RWPE2 (cell line): Measurements from ENCODE around the gene SAP30BP.

Experiments used
- ATAC-seq: fragments of 200-7000 bp; cut with Tn5 transposase; 3 replicates; pipeline ENCODE4 v1.9.1; 2021; ENCODE audit warnings: low read depth
- DNase-seq: peaks from one replicate; pipeline ENCODE4 v3.0.0-alpha.2; 2020; ENCODE audit warnings: low spot score
- H3K27ac ChIP-seq: fragments of 450-650 bp; 2 replicates; pipeline ENCODE4 v1.5.1; 2017; ENCODE audit warnings: mild to moderate bottlenecking; ENCODE audit not compliant: poor library complexity, severe bottlenecking
- H3K27me3 ChIP-seq: fragments of 250-450 bp; sonication (Bioruptor Pico); 2 replicates; pipeline ENCODE4 v1.5.1; 2021; ENCODE audit warnings: mild to moderate bottlenecking, moderate library complexity; ENCODE audit not compliant: insufficient read depth, poor library complexity, severe bottlenecking
- H3K36me3 ChIP-seq: fragments of 250-450 bp; sonication (Bioruptor Pico); 2 replicates; pipeline ENCODE4 v1.5.1; 2020; ENCODE audit warnings: low read depth, mild to moderate bottlenecking, moderate library complexity
- H3K4me1 ChIP-seq: fragments of 250-450 bp; sonication (Bioruptor Pico); 2 replicates; pipeline ENCODE4 v1.5.1; 2021; ENCODE audit warnings: mild to moderate bottlenecking, moderate library complexity; ENCODE audit not compliant: insufficient read depth, poor library complexity, severe bottlenecking
- H3K4me3 ChIP-seq: fragments of 250-450 bp; sonication (Bioruptor Pico); 2 replicates; pipeline ENCODE4 v1.5.1; 2021; ENCODE audit warnings: mild to moderate bottlenecking, moderate library complexity; ENCODE audit not compliant: severe bottlenecking
- H3K9me3 ChIP-seq: fragments of 250-450 bp; sonication (Bioruptor Pico); 2 replicates; pipeline ENCODE4 v1.5.1; 2021; ENCODE audit warnings: mild to moderate bottlenecking, moderate library complexity; ENCODE audit not compliant: severe bottlenecking
- TF ChIP-seq, protein P1 (sequence below): fragments of 450-650 bp; IDR thresholded peaks from one replicate; pipeline ENCODE4 v1.5.1; 2017; ENCODE audit warnings: mild to moderate bottlenecking, moderate library complexity; ENCODE audit not compliant: poor library complexity, severe bottlenecking

The SAP30BP gene

DNA sequence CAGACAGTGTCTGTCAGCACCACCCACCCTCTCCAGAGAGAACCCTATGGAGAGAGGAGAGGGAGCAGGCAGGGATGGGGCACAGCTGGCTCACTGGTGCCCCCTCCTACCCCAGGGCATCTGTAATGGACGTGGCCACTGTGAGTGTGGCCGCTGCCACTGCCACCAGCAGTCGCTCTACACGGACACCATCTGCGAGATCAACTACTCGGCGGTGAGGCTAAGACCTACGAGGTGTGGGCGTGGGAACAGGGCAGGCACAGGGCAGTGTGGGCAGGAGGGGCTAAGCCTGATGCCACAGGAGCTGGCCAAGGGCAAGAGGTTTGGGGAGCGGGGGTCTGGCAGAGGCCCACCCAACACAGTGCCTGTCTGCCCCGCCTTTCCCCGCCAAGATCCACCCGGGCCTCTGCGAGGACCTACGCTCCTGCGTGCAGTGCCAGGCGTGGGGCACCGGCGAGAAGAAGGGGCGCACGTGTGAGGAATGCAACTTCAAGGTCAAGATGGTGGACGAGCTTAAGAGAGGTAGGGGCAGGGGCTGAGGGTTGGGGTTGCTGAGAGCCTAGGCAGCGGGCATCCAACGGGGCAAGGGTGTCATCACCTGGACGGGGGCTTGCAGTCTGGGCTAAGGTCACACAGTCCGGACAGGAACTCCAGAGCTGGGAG is 69.2 kb downstream of the SAP30BP start:
- H3K27me3 ChIP-seq, result no peaks in the 10 kb centered on the region
- no peaks in the 10 kb centered on the region for H3K9me3 ChIP-seq
- H3K36me3 ChIP-seq, result peaks cover 98% of the 10 kb centered on the region
- ATAC-seq (peak; percentile 4; the same call in 1 of the 3 replicates), DNase-seq (no peak)
- TF ChIP-seq, protein P1, sequence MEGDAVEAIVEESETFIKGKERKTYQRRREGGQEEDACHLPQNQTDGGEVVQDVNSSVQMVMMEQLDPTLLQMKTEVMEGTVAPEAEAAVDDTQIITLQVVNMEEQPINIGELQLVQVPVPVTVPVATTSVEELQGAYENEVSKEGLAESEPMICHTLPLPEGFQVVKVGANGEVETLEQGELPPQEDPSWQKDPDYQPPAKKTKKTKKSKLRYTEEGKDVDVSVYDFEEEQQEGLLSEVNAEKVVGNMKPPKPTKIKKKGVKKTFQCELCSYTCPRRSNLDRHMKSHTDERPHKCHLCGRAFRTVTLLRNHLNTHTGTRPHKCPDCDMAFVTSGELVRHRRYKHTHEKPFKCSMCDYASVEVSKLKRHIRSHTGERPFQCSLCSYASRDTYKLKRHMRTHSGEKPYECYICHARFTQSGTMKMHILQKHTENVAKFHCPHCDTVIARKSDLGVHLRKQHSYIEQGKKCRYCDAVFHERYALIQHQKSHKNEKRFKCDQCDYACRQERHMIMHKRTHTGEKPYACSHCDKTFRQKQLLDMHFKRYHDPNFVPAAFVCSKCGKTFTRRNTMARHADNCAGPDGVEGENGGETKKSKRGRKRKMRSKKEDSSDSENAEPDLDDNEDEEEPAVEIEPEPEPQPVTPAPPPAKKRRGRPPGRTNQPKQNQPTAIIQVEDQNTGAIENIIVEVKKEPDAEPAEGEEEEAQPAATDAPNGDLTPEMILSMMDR, result no peak
- H3K27ac ChIP-seq, result peak overlapping the region; percentile 6
- no peaks in the 10 kb centered on the region for H3K4me1 ChIP-seq
- no peak overlapping the region for H3K4me3 ChIP-seq

DNA sequence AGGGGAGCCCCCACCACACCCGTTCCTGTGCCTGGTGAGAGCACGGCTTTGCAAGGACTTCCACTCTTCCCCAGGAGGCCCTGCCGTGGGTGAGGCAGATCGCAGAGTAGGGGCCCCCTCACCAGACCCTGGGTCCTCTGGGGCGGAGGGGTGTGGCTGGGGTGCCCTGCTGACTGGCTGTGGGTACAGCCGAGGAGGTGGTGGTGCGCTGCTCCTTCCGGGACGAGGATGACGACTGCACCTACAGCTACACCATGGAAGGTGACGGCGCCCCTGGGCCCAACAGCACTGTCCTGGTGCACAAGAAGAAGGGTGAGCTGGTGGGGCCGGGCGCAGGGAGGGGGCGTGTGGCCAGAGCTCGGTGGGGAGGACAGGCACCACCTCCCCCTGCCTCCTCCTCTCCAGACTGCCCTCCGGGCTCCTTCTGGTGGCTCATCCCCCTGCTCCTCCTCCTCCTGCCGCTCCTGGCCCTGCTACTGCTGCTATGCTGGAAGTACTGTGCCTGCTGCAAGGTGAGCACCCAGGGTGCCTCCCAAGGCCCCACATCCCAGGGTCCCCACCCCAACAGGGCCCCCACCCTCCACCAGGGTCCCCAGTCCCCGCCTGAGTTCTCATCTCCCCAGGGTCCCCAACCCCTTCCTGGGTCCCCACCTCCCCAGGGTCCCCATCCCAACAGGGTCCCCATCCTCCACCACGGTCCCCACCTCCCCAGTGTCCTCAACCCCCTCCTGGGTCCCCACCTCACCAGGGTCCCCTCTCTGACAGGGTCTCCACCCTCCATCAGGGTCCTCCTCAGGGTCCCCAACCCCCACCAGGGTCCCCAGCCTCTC is 70.2 kb downstream of the SAP30BP start:
- Histone ChIP-seq H3K9me3 (no peaks in the 10 kb centered on the region), H3K27me3 (no peaks in the 10 kb centered on the region), H3K27ac (peak overlapping the region; percentile 6), H3K4me1 (no peaks in the 10 kb centered on the region), H3K4me3 (no peak overlapping the region), H3K36me3 (peaks cover 98% of the 10 kb centered on the region)
- TF ChIP-seq, protein P1, result no peak
- ATAC-seq (peak; percentile 3; the same call in 1 of the 3 replicates), DNase-seq (peak; percentile 71)

DNA sequence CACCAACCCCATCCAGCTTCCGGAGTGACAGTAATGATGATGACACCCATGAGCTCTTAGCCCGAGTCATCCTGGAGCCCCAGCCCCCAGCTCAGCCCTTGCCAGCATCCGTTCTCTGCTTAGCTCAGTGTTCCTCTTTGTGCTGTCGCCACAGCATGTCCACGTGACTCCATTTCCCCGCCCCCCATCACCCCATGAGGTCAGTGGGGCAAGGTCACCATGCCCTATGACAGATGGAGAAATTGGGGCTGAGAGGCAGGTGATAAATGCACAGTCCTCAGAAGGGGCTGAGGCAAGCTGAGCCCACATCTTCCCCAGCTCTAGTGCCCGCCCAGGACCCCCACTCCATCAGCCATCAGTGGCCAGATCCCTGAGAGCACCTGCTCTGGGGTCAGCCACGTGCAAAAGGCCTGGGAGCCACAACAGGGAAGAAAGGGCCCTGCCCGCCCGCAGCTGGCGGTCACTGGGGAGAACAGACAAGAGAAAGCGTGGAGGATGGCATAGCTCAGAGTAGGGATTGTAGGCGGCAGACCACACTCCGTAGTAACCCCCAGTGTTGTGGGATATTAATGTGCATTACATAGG is 71.2 kb downstream of the SAP30BP start:
- H3K36me3 ChIP-seq, result peaks cover 98% of the 10 kb centered on the region
- H3K27ac ChIP-seq, result peak overlapping the region; percentile 6
- no peaks in the 10 kb centered on the region for H3K27me3 ChIP-seq
- no peak for ATAC-seq
- H3K4me1 ChIP-seq, result no peaks in the 10 kb centered on the region
- no peak overlapping the region for H3K4me3 ChIP-seq
- TF ChIP-seq, protein P1, result no peak
- no peak for DNase-seq
- no peaks in the 10 kb centered on the region for H3K9me3 ChIP-seq

DNA sequence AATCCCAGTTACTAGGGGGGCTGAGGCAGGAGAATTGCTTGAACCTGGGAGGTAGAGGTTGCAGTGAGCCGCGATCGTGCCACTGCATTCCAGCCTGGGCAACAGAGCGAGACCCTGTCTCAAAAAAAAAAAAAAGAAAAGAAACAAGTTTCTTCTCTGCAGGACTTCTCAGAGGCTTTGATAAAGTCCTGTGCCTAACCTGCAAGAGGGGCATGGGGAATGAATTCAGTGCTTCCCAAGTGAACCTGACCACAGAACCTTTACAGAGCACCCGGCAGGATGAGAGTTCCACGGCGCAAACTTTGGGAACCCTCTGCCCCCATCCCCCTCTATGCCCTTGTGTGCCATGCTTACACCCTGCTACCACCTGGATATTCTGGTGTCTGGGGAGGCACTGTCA is 72.0 kb downstream of the SAP30BP start:
- no peaks in the 10 kb centered on the region for H3K4me1 ChIP-seq
- DNase-seq, result no peak
- H3K27ac ChIP-seq, result peak overlapping the region; percentile 6
- TF ChIP-seq, protein P1, result no peak
- H3K9me3 ChIP-seq, result no peaks in the 10 kb centered on the region
- no peak overlapping the region for H3K4me3 ChIP-seq
- no peak for ATAC-seq
- peaks cover 98% of the 10 kb centered on the region for H3K36me3 ChIP-seq
- H3K27me3 ChIP-seq, result no peaks in the 10 kb centered on the region
